Astrocyte of the cerebellum (primary cell): ENCODE results near the gene PTTG1.
A peak's percentile ranks its signal among the peaks of the same experiment; 100 is the strongest.

ENCODE experiments used
- DNase-seq: peaks from one replicate; pipeline ENCODE4 v3.0.0-alpha.2; 2011; ENCODE audit warnings: low read depth
- H3K4me3 ChIP-seq: 2 replicates; pipeline ENCODE4 v1.5.1; 2011; ENCODE audit warnings: mild to moderate bottlenecking, low read depth, low read length, moderate library complexity
- CTCF ChIP-seq: IDR thresholded peaks from 2 replicates; pipeline ENCODE4 v1.5.1; 2012; ENCODE audit warnings: low read length, low read depth, moderate library complexity, mild to moderate bottlenecking; ENCODE audit errors: missing control alignments
- in situ Hi-C: cut with HindIII; loops from 2 replicates; pipeline ENCODE4 v1.10.0; 2017; ENCODE audit warnings: low sequenced_read_pairs

PTTG1 gene

GRCh38 chr5:160466889-160467554 is 45.4 kb downstream of the PTTG1 start:
- no peak overlapping the region for H3K4me3 ChIP-seq
- DNase-seq: no peak
- in situ Hi-C loops: no loop called here
- no peak for TF ChIP-seq CTCF

- DNase-seq: no peak
- no peak for TF ChIP-seq CTCF
- no peak overlapping the region for H3K4me3 ChIP-seq
- in situ Hi-C loops: no loop called here
Observed at GRCh38 chr5:160467555-160468362, 46.1 kb downstream of the PTTG1 start.

- H3K4me3 ChIP-seq: no peak overlapping the region
- in situ Hi-C loops: no loop called here
- TF ChIP-seq CTCF: no peak
- DNase-seq: no peak
Observed at GRCh38 chr5:160468363-160468975, 46.8 kb downstream of the PTTG1 start.

- in situ Hi-C loops: no loop called here
- no peak for TF ChIP-seq CTCF
- no peak overlapping the region for H3K4me3 ChIP-seq
- no peak for DNase-seq
Observed at GRCh38 chr5:160469156-160470144, 47.8 kb downstream of the PTTG1 start.

- no peak for TF ChIP-seq CTCF
- peak; percentile 33 for DNase-seq
- no peak overlapping the region for H3K4me3 ChIP-seq
- in situ Hi-C loops: no loop called here
Observed at GRCh38 chr5:160470437-160471361, 49.0 kb downstream of the PTTG1 start.
